Spleen (tissue), 11 donors: Measurements from ENCODE around the gene GOLT1A. TPM values are rescaled to one million over a fixed set of nuclear protein-coding genes. Genes with fewer than 3 reads are reported as not detected.
A peak's percentile ranks its signal among the peaks of the same experiment; 100 is the strongest.

Source experiments
- DNase-seq: peaks from one replicate; pipeline ENCODE4 v3.0.0-alpha.2; 2020
- H3K27ac ChIP-seq, 8 donors: fragments of 200-600 bp; sonication (generic) in 7 of 8; 1 replicate in 4 of 8; 2 replicates in 4 of 8; pipeline versions ENCODE4 v1.5.0 to v1.8.0; 2016 to 2021; ENCODE audit warnings: inconsistent platforms in 4 of 8, mild to moderate bottlenecking in 4 of 8, moderate library complexity in 1 of 8
- H3K27me3 ChIP-seq, 7 donors: fragments of 200-600 bp; sonication (generic) in 6 of 7; replicated peaks in 1 of 7; 1 replicate in 4 of 7; 2 replicates in 3 of 7; pipeline versions ENCODE4 v1.5.0 to v1.8.0; 2016 to 2021; ENCODE audit warnings: inconsistent platforms in 3 of 7, mild to moderate bottlenecking in 1 of 7
- H3K36me3 ChIP-seq, 6 donors: fragments of 200-600 bp; sonication (generic) in 5 of 6; 1 replicate in 4 of 6; 2 replicates in 2 of 6; pipeline versions ENCODE4 v1.5.0 to v1.8.0; 2016 to 2021; ENCODE audit warnings: inconsistent platforms in 2 of 6
- H3K4me1 ChIP-seq, 6 donors: fragments of 200-600 bp; sonication (generic) in 5 of 6; 1 replicate in 3 of 6; 2 replicates in 3 of 6; pipeline versions ENCODE4 v1.5.0 to v1.8.0; 2016 to 2021; ENCODE audit warnings: inconsistent platforms in 3 of 6
- H3K4me3 ChIP-seq, 8 donors: fragments of 200-600 bp; sonication (generic) in 7 of 8; 1 replicate in 4 of 8; 2 replicates in 4 of 8; pipeline versions ENCODE4 v1.5.0 to v1.8.0; 2016 to 2021; ENCODE audit warnings: inconsistent platforms in 4 of 8, mild to moderate bottlenecking in 4 of 8, moderate library complexity in 2 of 8
- H3K9me3 ChIP-seq, 8 donors: fragments of 200-600 bp; sonication (generic) in 7 of 8; 1 replicate in 4 of 8; 2 replicates in 4 of 8; pipeline versions ENCODE4 v1.5.0 to v1.8.0; 2016 to 2021; ENCODE audit warnings: inconsistent platforms in 4 of 8
- POLR2A ChIP-seq, 3 donors: fragments of 450-650 bp; IDR thresholded peaks; one replicate each; pipeline ENCODE4 v1.5.1; 2017; ENCODE audit warnings: antibody characterized with exemption in 3 of 3, mild to moderate bottlenecking in 1 of 3
- POLR2AphosphoS5 ChIP-seq, 3 donors: sonication (generic); formaldehyde crosslinking; IDR thresholded peaks; one replicate each; pipeline ENCODE4 v1.5.1; 2017; ENCODE audit warnings: antibody characterized with exemption in 3 of 3
- WGBS, 5 donors: extraction: QIAGEN DNeasy Blood & Tissue Kit in 3 of 5; methylation state at CpG; one replicate each; pipeline versions ENCODE4 v1.1.5 to v1.1.7; 2013 to 2018; 5-methylcytosine and 5-hydroxymethylcytosine counted together
- intact Hi-C: fragments of 100-400 bp; cut with DNase I; formaldehyde crosslinking; loops from one replicate; pipeline ENCODE4 v1.15.0; 2023; ENCODE audit warnings: low total_unique reads
- polyA plus RNA-seq, 3 donors: library from polyadenylated mRNA; stranded (reverse); fragments of 200-250 nt; gene quantifications; one replicate each; pipeline ENCODE4 v1.2.1, GENCODE V29; 2013
- total RNA-seq, 7 donors: library from RNA; depleted of rRNA in 3 of 7; stranded (reverse); fragments of >200 nt in 3 of 7; fragmentation: NEBNext Ultra II Directional in 4 of 7; extraction: Animal tissue kit (Norgen Biotek cat#: 25700) in 4 of 7; gene quantifications; one replicate each; pipeline versions ENCODE4 v1.1.0 to v1.2.1, GENCODE V29; 2016 to 2021
- TF ChIP-seq, protein P1 (sequence below), 11 experiments: fragments of 200-600 bp in 7 of 11; fragments of 450-650 bp in 4 of 11; sonication (generic) in 4 of 11; IDR thresholded peaks in 8 of 11; conservative IDR thresholded peaks in 3 of 11; 1 replicate in 7 of 11; 2 replicates in 4 of 11; pipeline versions ENCODE4 v1.4.0 to v1.8.0; 2016 to 2021; ENCODE audit warnings: antibody characterized with exemption in 11 of 11, inconsistent platforms in 4 of 11, mild to moderate bottlenecking in 1 of 11
- donor health status: healthy with polysubstance abuse.
- donor health status: DM: no; HTN: no; CAD: no; lungs with moderate emphysema.
- donor health status: DM: no; HTN: no; CAD: no.
- donor health status: Bipolar disorder and iron deficiency.
- donor health status: healthy.
- donor health status: DM: no; HTN: no; CAD: no.
- donor health status: DM: yes; HTN: yes; CAD: no.

Gene GOLT1A
- total and polyA plus RNA-seq, 10 donors, result 0.13 to 0.24 TPM; not detected in 8

DNA sequence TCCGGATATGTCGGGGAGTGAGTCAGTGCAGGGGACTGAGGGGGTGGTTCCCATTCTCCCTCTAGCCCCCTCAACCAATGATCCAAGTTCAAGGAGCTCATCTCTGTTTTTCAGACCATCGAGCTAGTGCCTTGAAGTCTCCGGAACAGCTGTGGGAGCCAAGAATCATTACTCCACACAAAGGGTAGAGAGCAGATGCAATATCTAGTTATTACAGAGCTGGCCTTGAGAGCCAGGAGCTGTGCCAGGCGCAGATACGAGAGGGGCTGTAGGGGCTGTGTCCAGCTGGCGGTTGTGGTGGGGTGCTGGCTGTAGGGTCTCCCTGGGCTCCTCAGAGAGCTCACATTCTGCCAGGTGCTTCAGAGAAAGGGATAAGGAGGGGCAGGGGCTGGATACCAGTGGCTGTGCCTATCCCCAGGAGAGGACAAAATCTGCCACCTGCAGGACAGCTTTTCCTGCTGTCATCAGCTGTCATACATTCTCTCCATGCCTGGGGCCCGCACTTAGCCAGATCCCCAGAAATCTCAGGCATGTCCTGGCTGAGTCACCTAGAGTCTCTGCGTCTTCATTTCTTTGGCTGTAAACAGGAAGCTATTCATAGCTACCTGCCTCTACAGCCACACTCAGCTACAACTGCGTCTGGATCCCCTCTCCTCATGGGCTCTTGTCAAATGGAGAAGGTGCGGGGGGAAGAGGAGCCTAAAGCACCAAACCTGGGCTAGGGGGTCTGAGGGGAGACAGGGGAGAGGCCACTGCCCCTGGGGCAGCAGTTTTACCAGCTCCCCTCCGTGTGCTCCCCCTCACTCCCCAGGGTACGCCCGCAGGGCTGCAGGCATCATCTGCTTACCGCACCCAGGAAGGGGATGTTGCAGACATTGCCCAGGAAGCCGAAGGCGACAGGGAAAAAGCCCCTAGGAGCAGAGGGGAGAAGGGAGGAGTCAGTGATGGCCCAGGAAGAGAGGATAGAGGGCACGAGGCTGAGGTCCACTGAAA, 15.1 kb downstream of the GOLT1A start:
- 58 to 72% (median 67%) methylated on average over 18 of the region's 18 CpGs for WGBS, 5 donors
- no peak overlapping the region for H3K27ac ChIP-seq
- H3K4me1 ChIP-seq, result no peaks in the 10 kb centered on the region
- DNase-seq, result peak; percentile 16
- H3K27me3 ChIP-seq, result peaks cover 0 to 64% (median 0%) of the 10 kb centered on the region in 7 donors
- no peaks in the 10 kb centered on the region for H3K9me3 ChIP-seq
- no peaks in the 10 kb centered on the region for H3K36me3 ChIP-seq
- intact Hi-C loops, result no loop called here
- no peak for TF ChIP-seq POLR2AphosphoS5 (IDR thresholded peaks at IDR 0.05)
- no peak for TF ChIP-seq POLR2A (IDR thresholded peaks at IDR 0.05)
- TF ChIP-seq, protein P1, sequence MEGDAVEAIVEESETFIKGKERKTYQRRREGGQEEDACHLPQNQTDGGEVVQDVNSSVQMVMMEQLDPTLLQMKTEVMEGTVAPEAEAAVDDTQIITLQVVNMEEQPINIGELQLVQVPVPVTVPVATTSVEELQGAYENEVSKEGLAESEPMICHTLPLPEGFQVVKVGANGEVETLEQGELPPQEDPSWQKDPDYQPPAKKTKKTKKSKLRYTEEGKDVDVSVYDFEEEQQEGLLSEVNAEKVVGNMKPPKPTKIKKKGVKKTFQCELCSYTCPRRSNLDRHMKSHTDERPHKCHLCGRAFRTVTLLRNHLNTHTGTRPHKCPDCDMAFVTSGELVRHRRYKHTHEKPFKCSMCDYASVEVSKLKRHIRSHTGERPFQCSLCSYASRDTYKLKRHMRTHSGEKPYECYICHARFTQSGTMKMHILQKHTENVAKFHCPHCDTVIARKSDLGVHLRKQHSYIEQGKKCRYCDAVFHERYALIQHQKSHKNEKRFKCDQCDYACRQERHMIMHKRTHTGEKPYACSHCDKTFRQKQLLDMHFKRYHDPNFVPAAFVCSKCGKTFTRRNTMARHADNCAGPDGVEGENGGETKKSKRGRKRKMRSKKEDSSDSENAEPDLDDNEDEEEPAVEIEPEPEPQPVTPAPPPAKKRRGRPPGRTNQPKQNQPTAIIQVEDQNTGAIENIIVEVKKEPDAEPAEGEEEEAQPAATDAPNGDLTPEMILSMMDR (IDR thresholded peaks at IDR 0.05 in 8 of 11, conservative IDR thresholded peaks at IDR 0.05 in 3 of 11), result no peak
- H3K4me3 ChIP-seq, result no peak overlapping the region

DNA sequence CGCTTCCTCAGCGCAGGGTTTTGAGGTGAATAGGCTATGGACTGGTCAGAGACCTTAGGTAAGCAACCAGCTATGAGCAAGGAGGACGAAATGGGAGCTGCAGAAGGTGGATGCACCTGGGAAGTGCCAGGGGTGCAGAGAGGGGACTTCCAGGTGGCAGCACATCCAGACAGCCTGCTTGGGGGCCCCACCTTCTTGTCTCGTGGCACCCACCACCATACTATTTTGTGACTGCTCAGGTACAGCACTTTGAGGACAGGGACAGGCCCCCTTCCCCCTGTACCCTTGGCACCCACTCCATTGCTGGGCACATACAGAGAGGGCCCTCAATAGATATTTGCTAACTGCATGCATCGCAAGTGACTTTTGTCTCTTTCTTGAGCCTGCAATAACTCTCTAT, 16.7 kb downstream of the GOLT1A start:
- no peaks in the 10 kb centered on the region for H3K4me1 ChIP-seq
- intact Hi-C loops, result no loop called here
- peaks cover 0 to 61% (median 0%) of the 10 kb centered on the region in 7 donors for H3K27me3 ChIP-seq
- H3K36me3 ChIP-seq, result no peaks in the 10 kb centered on the region
- TF ChIP-seq POLR2A (IDR thresholded peaks at IDR 0.05) (no peak), POLR2AphosphoS5 (IDR thresholded peaks at IDR 0.05) (no peak)
- TF ChIP-seq, protein P1 (IDR thresholded peaks at IDR 0.05 in 8 of 11, conservative IDR thresholded peaks at IDR 0.05 in 3 of 11), result no peak
- H3K9me3 ChIP-seq, result no peaks in the 10 kb centered on the region
- H3K4me3 ChIP-seq, result no peak overlapping the region
- WGBS, 5 donors, result 67 to 87% (median 75%) methylated on average over 5 of the region's 5 CpGs
- DNase-seq, result peak; percentile 16
- H3K27ac ChIP-seq, result no peak overlapping the region

DNA sequence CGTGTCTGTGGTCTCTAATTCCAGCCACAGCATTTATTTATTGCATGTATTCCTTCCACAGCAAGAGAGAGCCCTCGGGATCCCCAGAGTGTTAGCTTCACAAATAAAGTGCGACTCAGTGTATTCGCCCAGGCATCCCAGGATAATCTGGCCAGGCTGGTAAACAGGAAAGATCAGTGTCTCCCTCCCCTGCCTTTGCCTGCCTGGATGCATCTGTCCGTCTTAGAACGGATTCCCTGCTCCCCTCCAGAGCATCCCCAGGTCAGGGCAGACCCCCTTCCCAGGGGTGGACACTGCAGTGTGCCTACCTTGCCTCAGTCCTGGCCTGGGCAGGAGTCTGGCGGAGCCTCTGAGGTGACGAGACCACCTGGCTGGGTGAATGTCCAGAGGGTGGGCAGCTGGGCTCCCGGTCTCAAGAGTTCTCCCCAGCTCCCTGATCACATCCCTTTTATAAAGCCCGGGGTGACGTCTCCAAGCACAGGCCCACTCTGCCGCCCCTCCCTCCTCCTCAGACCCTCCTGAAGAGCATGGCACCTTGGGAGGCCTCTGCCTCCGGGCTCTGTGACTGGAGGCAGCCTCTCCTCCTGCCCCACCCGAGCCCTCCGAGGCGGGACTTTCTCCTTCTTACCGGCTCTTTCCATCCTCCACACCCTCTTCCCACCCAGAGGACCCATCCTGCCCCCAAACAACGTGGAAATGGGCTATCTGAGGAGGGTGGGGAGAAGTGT, 17.6 kb downstream of the GOLT1A start, which contains the start of gene KISS1:
Gene KISS1, minus strand, starts transcription at position 424 of the 728 bp plus-strand sequence. CDS start 3,615 bp downstream, outside the sequence.
- Histone ChIP-seq H3K27me3 (peaks cover 0 to 67% (median 3%) of the 10 kb centered on the region in 7 donors), H3K27ac (no peak within 1 kb of the TSS), H3K9me3 (no peaks in the 10 kb centered on the region), H3K36me3 (no peaks in the 10 kb centered on the region), H3K4me3 (no peak within 1 kb of the TSS), H3K4me1 (no peaks in the 10 kb centered on the region)
- intact Hi-C loops, result no loop called here
- peak; percentile 61 for DNase-seq
- no peak for TF ChIP-seq POLR2A (IDR thresholded peaks at IDR 0.05)
- TF ChIP-seq, protein P1 (IDR thresholded peaks at IDR 0.05 in 8 of 11, conservative IDR thresholded peaks at IDR 0.05 in 3 of 11), result no peak
- TF ChIP-seq POLR2AphosphoS5 (IDR thresholded peaks at IDR 0.05), result no peak
- WGBS, 5 donors, result 66 to 75% (median 72%) methylated on average over 15 to 18 of the region's 18 CpGs
